ENCODE results near the gene TGFBR1.

TGFBR1 gene

GRCh38 chr9:99074902-99075245, 30.0 kb upstream of the TGFBR1 start:
- TF ChIP-seq PPARA (CRISPR knock-in tag; IDR thresholded peaks at IDR 0.05; ENCODE audit: borderline replicate concordance), result no peak
- TF ChIP-seq ZFP30 (CRISPR knock-in tag; IDR thresholded peaks at IDR 0.05), result no peak
- no peak for TF ChIP-seq ARNTL (CRISPR knock-in tag; IDR thresholded peaks at IDR 0.05; ENCODE audit: borderline replicate concordance, low read depth)
- no peak for TF ChIP-seq CSRNP3 (CRISPR knock-in tag; IDR thresholded peaks at IDR 0.05)
- TF ChIP-seq ZNF8 (CRISPR knock-in tag; IDR thresholded peaks at IDR 0.05), result no peak
- no peak for TF ChIP-seq ZNF70 (CRISPR knock-in tag; IDR thresholded peaks at IDR 0.05)
- no peak for TF ChIP-seq CSDC2 (CRISPR knock-in tag; IDR thresholded peaks at IDR 0.05)
- TF ChIP-seq CREB5 (CRISPR knock-in tag; IDR thresholded peaks at IDR 0.05; ENCODE audit: low read depth), result no peak
- TF ChIP-seq OSR1 (CRISPR knock-in tag; IDR thresholded peaks at IDR 0.05), result no peak
- no peak for ATAC-seq

GRCh38 chr9:99075246-99075912, 29.5 kb upstream of the TGFBR1 start:
- TF ChIP-seq ISL1 (CRISPR knock-in tag; IDR thresholded peaks at IDR 0.05) (no peak), CREB5 (CRISPR knock-in tag; IDR thresholded peaks at IDR 0.05; ENCODE audit: low read depth) (no peak), ZNF8 (CRISPR knock-in tag; IDR thresholded peaks at IDR 0.05) (no peak), BACH2 (CRISPR knock-in tag; IDR thresholded peaks at IDR 0.05; ENCODE audit: borderline replicate concordance) (no peak), ESRRG (CRISPR knock-in tag; IDR thresholded peaks at IDR 0.05) (no peak)
- ATAC-seq, result peak; percentile 22; the same call in 2 of the 3 replicates

GRCh38 chr9:99076030-99076429, 28.9 kb upstream of the TGFBR1 start:
- no peak for ATAC-seq
- TF ChIP-seq ZC3H10 (CRISPR knock-in tag; IDR thresholded peaks at IDR 0.05), result no peak

GRCh38 chr9:99076483-99077171, 28.3 kb upstream of the TGFBR1 start:
- no peak for TF ChIP-seq GLIS3 (CRISPR knock-in tag; IDR thresholded peaks at IDR 0.05)
- no peak for TF ChIP-seq CSRNP3 (CRISPR knock-in tag; IDR thresholded peaks at IDR 0.05)
- TF ChIP-seq OSR1 (CRISPR knock-in tag; IDR thresholded peaks at IDR 0.05), result no peak
- no peak for TF ChIP-seq ARNTL (CRISPR knock-in tag; IDR thresholded peaks at IDR 0.05; ENCODE audit: borderline replicate concordance, low read depth)
- no peak for TF ChIP-seq POU6F1 (CRISPR knock-in tag; IDR thresholded peaks at IDR 0.05; ENCODE audit: borderline replicate concordance, low read depth)
- no peak for TF ChIP-seq ZNF565 (CRISPR knock-in tag; conservative IDR thresholded peaks at IDR 0.05; ENCODE audit: low read depth)
- TF ChIP-seq ISL1 (CRISPR knock-in tag; IDR thresholded peaks at IDR 0.05), result no peak
- TF ChIP-seq PPARA (CRISPR knock-in tag; IDR thresholded peaks at IDR 0.05; ENCODE audit: borderline replicate concordance), result no peak
- TF ChIP-seq ESRRG (CRISPR knock-in tag; IDR thresholded peaks at IDR 0.05), result no peak
- no peak for TF ChIP-seq ZFP3 (CRISPR knock-in tag; IDR thresholded peaks at IDR 0.05)
- no peak for TF ChIP-seq TCF4 (CRISPR knock-in tag; IDR thresholded peaks at IDR 0.05; ENCODE audit: borderline replicate concordance)
- TF ChIP-seq ZC3H10 (CRISPR knock-in tag; IDR thresholded peaks at IDR 0.05), result no peak
- TF ChIP-seq TOX (CRISPR knock-in tag; IDR thresholded peaks at IDR 0.05; ENCODE audit: borderline replicate concordance), result no peak
- TF ChIP-seq CSDC2 (CRISPR knock-in tag; IDR thresholded peaks at IDR 0.05), result no peak
- TF ChIP-seq SNAI2 (CRISPR knock-in tag; IDR thresholded peaks at IDR 0.05), result no peak
- no peak for TF ChIP-seq ZNF70 (CRISPR knock-in tag; IDR thresholded peaks at IDR 0.05)
- no peak for TF ChIP-seq PATZ1 (CRISPR knock-in tag; IDR thresholded peaks at IDR 0.05; ENCODE audit: borderline replicate concordance)
- TF ChIP-seq ZFP30 (CRISPR knock-in tag; IDR thresholded peaks at IDR 0.05), result no peak

More at GRCh38 chr9:99076483-99077171, 28.3 kb upstream of the TGFBR1 start:
- ATAC-seq, result no peak

Data from SK-N-SH treated with all-trans-retinoic acid at 6 μM for 48 hours (cell line).